Fibroblast of lung (primary cell): ENCODE data around the gene NDUFS8.

Experiments
- EZH2 ChIP-seq: IDR thresholded peaks from 2 replicates; pipeline ENCODE4 v1.5.1; 2012; ENCODE audit warnings: low read length, control low read depth, mild to moderate bottlenecking; ENCODE audit errors: missing control alignments
- TF ChIP-seq, protein P1 (sequence below), 2 donors: IDR thresholded peaks in 1 of 2; conservative IDR thresholded peaks in 1 of 2; 1 replicate in 1 of 2; 2 replicates in 1 of 2; pipeline ENCODE4 v1.5.1; 2011 to 2012; ENCODE audit warnings: low read length in 2 of 2, control low read depth in 1 of 2, inconsistent platforms in 1 of 2, low read depth in 1 of 2, mild to moderate bottlenecking in 1 of 2

DNA sequence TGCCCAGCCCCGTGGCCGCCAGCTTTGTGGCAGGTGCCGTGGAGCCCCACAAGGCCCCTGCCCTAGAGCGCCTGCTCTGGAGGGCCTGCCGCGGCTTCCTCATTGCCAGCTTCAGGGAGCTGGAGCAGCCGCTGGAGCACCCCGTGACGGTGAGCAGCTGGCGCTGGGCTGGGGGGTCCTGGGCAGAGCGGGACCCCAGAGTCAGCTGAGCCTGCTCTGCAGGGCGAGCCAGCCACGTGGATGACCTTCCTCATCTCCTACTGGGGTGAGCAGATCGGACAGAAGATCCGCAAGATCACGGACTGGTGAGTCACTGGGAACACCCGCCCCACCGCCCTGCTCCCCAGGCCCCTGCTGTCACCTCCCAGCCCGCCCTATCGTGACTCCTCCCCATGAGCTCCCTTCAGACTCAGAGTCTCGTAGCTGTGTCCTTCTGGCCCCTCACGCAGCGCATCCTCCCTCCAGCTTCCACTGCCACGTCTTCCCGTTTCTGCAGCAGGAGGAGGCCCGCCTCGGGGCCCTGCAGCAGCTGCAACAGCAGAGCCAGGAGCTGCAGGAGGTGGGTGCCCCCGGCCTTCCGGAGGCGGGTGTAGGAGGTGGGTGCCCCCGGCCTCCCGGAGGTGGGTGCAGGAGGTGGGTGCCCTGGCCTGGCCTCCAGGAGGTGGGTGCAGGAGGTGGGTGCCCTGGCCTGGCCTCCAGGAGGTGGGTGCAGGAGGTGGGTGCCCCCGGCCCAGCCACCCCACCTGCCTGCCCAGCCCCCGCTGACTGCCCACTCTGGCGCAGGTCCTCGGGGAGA lies 13.1 kb downstream of the NDUFS8 start:
- TF ChIP-seq, protein P1, sequence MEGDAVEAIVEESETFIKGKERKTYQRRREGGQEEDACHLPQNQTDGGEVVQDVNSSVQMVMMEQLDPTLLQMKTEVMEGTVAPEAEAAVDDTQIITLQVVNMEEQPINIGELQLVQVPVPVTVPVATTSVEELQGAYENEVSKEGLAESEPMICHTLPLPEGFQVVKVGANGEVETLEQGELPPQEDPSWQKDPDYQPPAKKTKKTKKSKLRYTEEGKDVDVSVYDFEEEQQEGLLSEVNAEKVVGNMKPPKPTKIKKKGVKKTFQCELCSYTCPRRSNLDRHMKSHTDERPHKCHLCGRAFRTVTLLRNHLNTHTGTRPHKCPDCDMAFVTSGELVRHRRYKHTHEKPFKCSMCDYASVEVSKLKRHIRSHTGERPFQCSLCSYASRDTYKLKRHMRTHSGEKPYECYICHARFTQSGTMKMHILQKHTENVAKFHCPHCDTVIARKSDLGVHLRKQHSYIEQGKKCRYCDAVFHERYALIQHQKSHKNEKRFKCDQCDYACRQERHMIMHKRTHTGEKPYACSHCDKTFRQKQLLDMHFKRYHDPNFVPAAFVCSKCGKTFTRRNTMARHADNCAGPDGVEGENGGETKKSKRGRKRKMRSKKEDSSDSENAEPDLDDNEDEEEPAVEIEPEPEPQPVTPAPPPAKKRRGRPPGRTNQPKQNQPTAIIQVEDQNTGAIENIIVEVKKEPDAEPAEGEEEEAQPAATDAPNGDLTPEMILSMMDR (conservative IDR thresholded peaks at IDR 0.05 in 1 of 2, IDR thresholded peaks at IDR 0.05 in 1 of 2; ENCODE audit: low read depth in 1 of 2, low read length in 2 of 2) = no peak
- TF ChIP-seq EZH2 = no peak
